ENCODE results near the gene BTG3.

The BTG3 gene

GRCh38 chr21:17612565-17613241 is at the start of gene BTG3:
Gene BTG3 (minus strand): TSS chr21:17612901. CDS start chr21:17609144, 3,757 bp downstream.
- DNase-seq, result peak; percentile 57

- DNase-seq, result no peak
Observed at GRCh38 chr21:17660862-17661261, 48.2 kb upstream of the BTG3 start.

- no peak for DNase-seq
Observed at GRCh38 chr21:17660452-17660851, 47.8 kb upstream of the BTG3 start.

GRCh38 chr21:17658931-17659330 is 46.2 kb upstream of the BTG3 start:
- DNase-seq, result no peak

GRCh38 chr21:17651526-17651925 is 38.8 kb upstream of the BTG3 start:
- no peak for DNase-seq

GRCh38 chr21:17650292-17650691 is 37.6 kb upstream of the BTG3 start:
- DNase-seq, result no peak

GRCh38 chr21:17646790-17647189 is 34.1 kb upstream of the BTG3 start:
- DNase-seq, result no peak

- no peak for DNase-seq
Observed at GRCh38 chr21:17644186-17644585, 31.5 kb upstream of the BTG3 start.

- no peak for DNase-seq
Observed at GRCh38 chr21:17640821-17641220, 28.1 kb upstream of the BTG3 start.

GRCh38 chr21:17636711-17637110 is 24.0 kb upstream of the BTG3 start:
- DNase-seq, result no peak

GRCh38 chr21:17631195-17631594 is 18.5 kb upstream of the BTG3 start:
- no peak for DNase-seq

GRCh38 chr21:17622018-17622417 is 9.3 kb upstream of the BTG3 start:
- DNase-seq, result no peak

GRCh38 chr21:17616831-17617230 is 4.1 kb upstream of the BTG3 start:
- DNase-seq, result no peak

- DNase-seq, result no peak
Observed at GRCh38 chr21:17613242-17613676, 558 bp upstream of the BTG3 start.

- DNase-seq, result no peak
Observed at GRCh38 chr21:17612023-17612564, 607 bp downstream of the BTG3 start.

GRCh38 chr21:17611414-17612022 is 1.2 kb downstream of the BTG3 start:
- peak; percentile 58 for DNase-seq

- DNase-seq, result no peak
Observed at GRCh38 chr21:17610911-17611310, 1.8 kb downstream of the BTG3 start.

GRCh38 chr21:17609681-17610080 is 3.0 kb downstream of the BTG3 start:
- no peak for DNase-seq

- DNase-seq, result no peak
Observed at GRCh38 chr21:17607684-17608083, 5.0 kb downstream of the BTG3 start.

GRCh38 chr21:17602874-17603273 is 9.8 kb downstream of the BTG3 start:
- DNase-seq, result no peak

- no peak for DNase-seq
Observed at GRCh38 chr21:17598437-17598836, 14.3 kb downstream of the BTG3 start.

- DNase-seq, result no peak
Observed at GRCh38 chr21:17597680-17598079, 15.0 kb downstream of the BTG3 start.

GRCh38 chr21:17590430-17590829 is 22.3 kb downstream of the BTG3 start:
- DNase-seq, result no peak

GRCh38 chr21:17585875-17586450 is 26.7 kb downstream of the BTG3 start:
- DNase-seq, result peak; percentile 50

All from NCI-H2029 treated with DMSO at 0.1 percent for 48 hours (cell line).